MM.1S (cell line): ENCODE measurements around the gene ZNF277.

ENCODE experiments used
- DNase-seq: peaks from one replicate; pipeline ENCODE4 v3.0.0-alpha.2; 2015
- H2AFZ ChIP-seq: fragments of 300-600 bp; sonication (generic); 2 replicates; pipeline ENCODE4 v1.6.0; 2016; ENCODE audit warnings: antibody characterized with exemption, low read length
- H3F3A ChIP-seq: fragments of 300-600 bp; sonication (generic); 2 replicates; pipeline ENCODE4 v1.6.1; 2016; ENCODE audit warnings: mild to moderate bottlenecking, antibody characterized with exemption, low read length, moderate library complexity, mixed read lengths; ENCODE audit not compliant: insufficient read depth
- H3K27ac ChIP-seq: fragments of 300-600 bp; sonication (generic); 2 replicates; pipeline ENCODE4 v1.5.1; 2016; ENCODE audit warnings: mild to moderate bottlenecking, low read length
- H3K27me3 ChIP-seq: fragments of 300-600 bp; sonication (generic); replicated peaks from 2 replicates; pipeline ENCODE4 v1.6.0; 2016; ENCODE audit warnings: low read length; ENCODE audit not compliant: insufficient read depth
- H3K36me3 ChIP-seq: fragments of 300-600 bp; sonication (generic); replicated peaks from 2 replicates; pipeline ENCODE4 v1.6.1; 2016; ENCODE audit warnings: mild to moderate bottlenecking, low read length, mixed read lengths; ENCODE audit not compliant: insufficient read depth
- H3K4me1 ChIP-seq: fragments of 300-600 bp; sonication (generic); 2 replicates; pipeline ENCODE4 v1.6.1; 2016; ENCODE audit warnings: low read length, mixed read lengths
- H3K4me2 ChIP-seq: fragments of 300-600 bp; sonication (generic); 2 replicates; pipeline ENCODE4 v1.6.0; 2016; ENCODE audit warnings: low read depth, low read length
- H3K4me3 ChIP-seq: fragments of 300-600 bp; sonication (generic); 2 replicates; pipeline ENCODE4 v1.5.1; 2016; ENCODE audit warnings: low read length, mixed read lengths
- H3K79me2 ChIP-seq: fragments of 300-600 bp; sonication (generic); 2 replicates; pipeline ENCODE4 v1.6.1; 2016; ENCODE audit warnings: mixed run types, low read length, mixed read lengths
- H3K9ac ChIP-seq: fragments of 300-600 bp; sonication (generic); 2 replicates; pipeline ENCODE4 v1.6.1; 2016; ENCODE audit warnings: low read length, mixed read lengths
- H3K9me2 ChIP-seq: fragments of 300-600 bp; sonication (generic); replicated peaks from 2 replicates; pipeline ENCODE4 v1.6.1; 2016; ENCODE audit warnings: mild to moderate bottlenecking, low read length, mixed read lengths; ENCODE audit not compliant: insufficient read depth
- H3K9me3 ChIP-seq: fragments of 300-600 bp; sonication (generic); replicated peaks from 2 replicates; pipeline ENCODE4 v1.6.1; 2016; ENCODE audit warnings: mild to moderate bottlenecking, low read length, mixed read lengths; ENCODE audit not compliant: insufficient read depth
- H4K20me1 ChIP-seq: fragments of 300-600 bp; sonication (generic); 2 replicates; pipeline ENCODE4 v1.6.1; 2016; ENCODE audit warnings: mild to moderate bottlenecking, low read length, moderate library complexity, mixed read lengths; ENCODE audit not compliant: insufficient read depth
- CTCF ChIP-seq: fragments of 300-600 bp; sonication (generic); IDR thresholded peaks from 2 replicates; pipeline ENCODE4 v1.5.1; 2016; ENCODE audit warnings: antibody characterized with exemption, low read length, mixed read lengths
- EZH2 ChIP-seq: fragments of 300-600 bp; sonication (generic); optimal IDR thresholded peaks from 2 replicates; pipeline ENCODE3; 2017; ENCODE audit warnings: low read depth, mild to moderate bottlenecking, antibody characterized with exemption, low read length, mixed read lengths
- EZH2phosphoT487 ChIP-seq: fragments of 300-600 bp; sonication (generic); IDR thresholded peaks from 2 replicates; pipeline ENCODE4 v1.6.1; 2018; ENCODE audit warnings: antibody characterized with exemption, low read length

Gene ZNF277

GRCh38 chr7:112272921-112273561 lies 66.5 kb downstream of the ZNF277 start:
- H3K9me2 ChIP-seq, result no peaks in the 10 kb centered on the region

GRCh38 chr7:112279042-112279441 lies 72.5 kb downstream of the ZNF277 start:
- H3K79me2 ChIP-seq, result peaks cover 10% of the 10 kb centered on the region; the same call in 1 of the 2 replicates
- no peak overlapping the region for H2AFZ ChIP-seq
- DNase-seq, result no peak
- H4K20me1 ChIP-seq, result no peaks in the 10 kb centered on the region
- no peak overlapping the region for H3K4me3 ChIP-seq
- no peak overlapping the region for H3K4me2 ChIP-seq
- no peaks in the 10 kb centered on the region for H3K9me3 ChIP-seq
- no peaks in the 10 kb centered on the region for H3K4me1 ChIP-seq
- no peaks in the 10 kb centered on the region for H3K27me3 ChIP-seq
- no peak overlapping the region for H3K27ac ChIP-seq
- no peak for TF ChIP-seq CTCF
- TF ChIP-seq EZH2, result no peak
- no peak for TF ChIP-seq EZH2phosphoT487
- no peaks in the 10 kb centered on the region for H3F3A ChIP-seq
- H3K9me2 ChIP-seq, result no peaks in the 10 kb centered on the region
- H3K36me3 ChIP-seq, result no peaks in the 10 kb centered on the region
- H3K9ac ChIP-seq, result no peak overlapping the region

More at GRCh38 chr7:112272921-112273561, 66.5 kb downstream of the ZNF277 start:
- peak; percentile 86 for DNase-seq
- Histone ChIP-seq H3K27ac (peak overlapping the region; percentile 46; the same call in 1 of the 2 replicates), H3K4me2 (peak overlapping the region; percentile 29), H3F3A (peaks cover 8% of the 10 kb centered on the region; the same call in 1 of the 2 replicates), H3K9me3 (no peaks in the 10 kb centered on the region), H4K20me1 (no peaks in the 10 kb centered on the region), H3K4me1 (peaks cover 9% of the 10 kb centered on the region), H2AFZ (no peak overlapping the region), H3K79me2 (peaks cover 31% of the 10 kb centered on the region), H3K27me3 (no peaks in the 10 kb centered on the region), H3K9ac (peak overlapping the region; percentile 4; the same call in 1 of the 2 replicates), H3K4me3 (no peak overlapping the region), H3K36me3 (no peaks in the 10 kb centered on the region)
- TF ChIP-seq EZH2phosphoT487 (no peak), CTCF (no peak), EZH2 (no peak)

- H2AFZ ChIP-seq, result no peak overlapping the region
- no peaks in the 10 kb centered on the region for H3K9me3 ChIP-seq
- DNase-seq, result no peak
- H3F3A ChIP-seq, result no peaks in the 10 kb centered on the region
- H3K4me3 ChIP-seq, result no peak overlapping the region
- H3K79me2 ChIP-seq, result no peaks in the 10 kb centered on the region
- no peak overlapping the region for H3K4me2 ChIP-seq
- H3K27ac ChIP-seq, result no peak overlapping the region
- no peaks in the 10 kb centered on the region for H3K36me3 ChIP-seq
- H4K20me1 ChIP-seq, result no peaks in the 10 kb centered on the region
- no peaks in the 10 kb centered on the region for H3K9me2 ChIP-seq
- TF ChIP-seq CTCF, result no peak
- no peak for TF ChIP-seq EZH2phosphoT487
- no peak for TF ChIP-seq EZH2
- no peak overlapping the region for H3K9ac ChIP-seq
- H3K27me3 ChIP-seq, result no peaks in the 10 kb centered on the region
- no peaks in the 10 kb centered on the region for H3K4me1 ChIP-seq
Measured at GRCh38 chr7:112280267-112280666, 73.8 kb downstream of the ZNF277 start.
